GM06990 (cell line): ENCODE results near the gene PRKCH.

Source experiments
- DNase-seq: peaks from one replicate; pipeline ENCODE4 v3.0.0-alpha.2; 2011; ENCODE audit not compliant: insufficient read length; ENCODE audit errors: extremely low read depth
- H3K27me3 ChIP-seq: replicated peaks from 2 replicates; pipeline ENCODE4 v1.6.0; 2011; ENCODE audit warnings: low read length; ENCODE audit not compliant: control insufficient read depth, insufficient read depth
- H3K36me3 ChIP-seq: 2 replicates; pipeline ENCODE4 v1.5.1; 2011; ENCODE audit warnings: low read length; ENCODE audit not compliant: control insufficient read depth, insufficient read depth
- H3K4me3 ChIP-seq: replicated peaks from 2 replicates; pipeline ENCODE4 v1.5.1; 2011; ENCODE audit warnings: low read depth, mild to moderate bottlenecking, control low read depth, low read length
- TF ChIP-seq, protein P1 (sequence below): IDR thresholded peaks from 2 replicates; pipeline ENCODE4 v1.5.1; 2011; ENCODE audit warnings: low read length, control low read depth, mild to moderate bottlenecking, inconsistent platforms; ENCODE audit not compliant: insufficient read depth, poor library complexity, severe bottlenecking

PRKCH gene

DNA sequence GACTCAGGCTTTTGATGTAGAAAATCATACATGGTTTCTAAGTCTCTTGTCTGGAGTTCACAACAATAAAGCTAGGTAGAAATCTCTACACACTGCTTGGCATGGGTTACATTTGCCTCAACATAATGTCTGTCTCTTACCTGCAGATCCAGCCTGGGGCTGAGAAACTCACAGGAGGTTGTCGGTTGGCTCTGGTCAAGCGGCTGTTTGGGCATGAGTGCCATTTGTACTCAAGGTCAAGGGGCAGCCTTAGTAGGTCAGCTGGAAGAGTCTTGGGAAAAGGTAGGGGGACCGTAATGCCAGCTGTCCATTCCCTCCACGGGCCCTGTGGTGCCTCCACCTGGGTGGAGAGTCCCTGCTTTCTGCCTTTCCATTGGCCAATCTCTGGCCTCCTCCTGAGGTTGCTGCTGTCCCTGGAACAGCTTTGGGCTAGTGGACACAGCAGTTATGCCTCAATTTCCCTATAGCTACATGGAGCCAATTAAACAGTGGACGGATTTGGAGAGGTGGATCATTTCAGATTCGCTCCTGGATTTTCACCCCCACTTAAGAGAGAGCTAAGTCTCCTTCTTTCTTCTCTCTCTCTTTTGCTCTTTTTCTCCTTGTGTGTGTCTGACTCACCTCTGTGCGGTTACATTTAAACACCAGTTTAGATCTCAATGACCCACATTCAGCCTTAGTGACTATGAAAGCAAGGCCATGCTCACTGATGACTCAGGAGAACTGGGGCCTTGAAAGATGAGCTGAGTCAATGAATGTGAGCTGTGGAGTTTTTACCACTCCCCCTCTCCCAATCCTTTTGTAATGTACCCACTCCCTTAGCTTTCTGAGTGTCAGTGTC is 241.2 kb downstream of the PRKCH start:
- Histone ChIP-seq H3K27me3 (no peaks in the 10 kb centered on the region), H3K4me3 (no peak overlapping the region), H3K36me3 (no peaks in the 10 kb centered on the region)
- TF ChIP-seq, protein P1, sequence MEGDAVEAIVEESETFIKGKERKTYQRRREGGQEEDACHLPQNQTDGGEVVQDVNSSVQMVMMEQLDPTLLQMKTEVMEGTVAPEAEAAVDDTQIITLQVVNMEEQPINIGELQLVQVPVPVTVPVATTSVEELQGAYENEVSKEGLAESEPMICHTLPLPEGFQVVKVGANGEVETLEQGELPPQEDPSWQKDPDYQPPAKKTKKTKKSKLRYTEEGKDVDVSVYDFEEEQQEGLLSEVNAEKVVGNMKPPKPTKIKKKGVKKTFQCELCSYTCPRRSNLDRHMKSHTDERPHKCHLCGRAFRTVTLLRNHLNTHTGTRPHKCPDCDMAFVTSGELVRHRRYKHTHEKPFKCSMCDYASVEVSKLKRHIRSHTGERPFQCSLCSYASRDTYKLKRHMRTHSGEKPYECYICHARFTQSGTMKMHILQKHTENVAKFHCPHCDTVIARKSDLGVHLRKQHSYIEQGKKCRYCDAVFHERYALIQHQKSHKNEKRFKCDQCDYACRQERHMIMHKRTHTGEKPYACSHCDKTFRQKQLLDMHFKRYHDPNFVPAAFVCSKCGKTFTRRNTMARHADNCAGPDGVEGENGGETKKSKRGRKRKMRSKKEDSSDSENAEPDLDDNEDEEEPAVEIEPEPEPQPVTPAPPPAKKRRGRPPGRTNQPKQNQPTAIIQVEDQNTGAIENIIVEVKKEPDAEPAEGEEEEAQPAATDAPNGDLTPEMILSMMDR = no peak
- DNase-seq = no peak

DNA sequence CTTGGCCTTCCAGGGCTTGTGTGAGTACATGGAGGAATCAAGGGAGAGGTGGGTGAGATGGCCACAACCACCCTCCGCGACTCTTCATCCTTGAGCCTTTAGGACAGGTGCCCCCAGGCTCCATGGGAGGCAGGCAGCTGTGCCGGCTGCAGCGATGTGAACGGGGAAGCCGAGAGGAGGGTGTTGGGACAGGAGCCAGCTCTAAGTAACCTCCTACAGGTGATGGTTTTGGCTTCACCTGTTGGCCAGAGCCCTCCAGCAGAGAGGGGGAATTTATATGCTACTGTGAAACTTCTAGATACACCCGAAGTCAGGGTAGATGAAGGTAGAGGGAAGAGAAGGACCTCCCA is 241.8 kb downstream of the PRKCH start:
- TF ChIP-seq, protein P1 = no peak
- DNase-seq = no peak
- Histone ChIP-seq H3K4me3 (no peak overlapping the region), H3K36me3 (no peaks in the 10 kb centered on the region), H3K27me3 (no peaks in the 10 kb centered on the region)

DNA sequence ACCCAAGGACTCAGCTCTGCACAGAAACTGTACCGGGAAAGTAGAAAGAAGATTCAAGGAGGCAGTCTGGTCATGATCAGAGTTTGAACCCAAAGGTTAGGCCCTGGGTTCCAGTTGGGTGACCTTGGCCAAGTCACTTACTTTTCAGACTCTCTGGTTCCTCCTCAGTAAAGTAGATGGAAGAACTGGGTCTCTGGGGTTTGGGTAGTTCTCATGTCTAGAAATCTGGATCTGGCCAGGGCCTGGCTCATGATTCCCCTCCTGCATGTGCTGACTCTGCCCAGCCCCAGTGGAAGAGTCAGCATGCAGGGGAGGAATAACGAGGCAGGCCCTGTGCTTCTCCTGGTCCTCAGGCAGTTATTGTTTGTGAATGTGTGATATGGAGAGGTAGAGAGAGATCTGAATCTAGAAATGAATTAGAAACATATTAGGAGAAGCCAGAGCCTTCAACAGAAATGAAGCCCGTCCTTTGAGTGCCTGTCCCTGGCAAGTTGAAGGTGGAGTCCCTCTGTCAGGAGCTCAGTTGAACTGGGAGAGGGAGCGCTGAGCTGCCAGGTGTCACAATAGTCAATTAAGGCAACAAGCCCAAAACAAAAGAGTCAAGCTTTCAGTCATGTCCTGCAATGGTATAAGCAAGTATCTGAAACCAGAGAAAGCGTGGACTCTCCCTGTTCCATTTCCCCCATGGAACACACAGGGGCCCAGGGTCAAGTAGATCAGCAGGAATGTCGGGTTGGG is 242.7 kb downstream of the PRKCH start:
- no peak for DNase-seq
- Histone ChIP-seq H3K4me3 (no peak overlapping the region), H3K27me3 (no peaks in the 10 kb centered on the region), H3K36me3 (no peaks in the 10 kb centered on the region)
- TF ChIP-seq, protein P1 = no peak

DNA sequence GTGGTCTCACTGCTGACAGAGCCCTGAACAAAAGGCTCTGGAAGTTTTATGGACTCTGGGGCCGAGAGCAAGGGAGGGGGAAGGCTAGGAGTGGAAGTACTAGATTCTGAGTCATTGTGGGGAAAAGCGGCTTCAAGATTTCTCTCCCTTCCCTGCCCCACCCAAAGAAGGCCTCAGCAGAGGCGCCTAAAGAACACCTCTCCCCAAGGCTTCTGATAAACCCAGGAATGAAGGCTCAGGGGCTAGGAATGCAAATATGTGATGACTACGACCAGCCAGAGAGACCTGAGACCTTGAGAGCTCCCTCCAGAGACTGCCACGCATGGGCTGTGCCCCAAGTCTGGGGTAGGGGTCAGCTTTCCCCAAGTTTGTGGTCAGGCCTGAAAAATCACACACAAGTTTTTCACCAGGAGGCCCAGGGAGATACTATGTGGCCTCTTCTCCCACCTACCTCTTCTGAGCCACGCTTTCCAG is 243.3 kb downstream of the PRKCH start:
- H3K4me3 ChIP-seq = no peak overlapping the region
- H3K27me3 ChIP-seq = no peaks in the 10 kb centered on the region
- TF ChIP-seq, protein P1 = no peak
- no peak for DNase-seq
- H3K36me3 ChIP-seq = no peaks in the 10 kb centered on the region

DNA sequence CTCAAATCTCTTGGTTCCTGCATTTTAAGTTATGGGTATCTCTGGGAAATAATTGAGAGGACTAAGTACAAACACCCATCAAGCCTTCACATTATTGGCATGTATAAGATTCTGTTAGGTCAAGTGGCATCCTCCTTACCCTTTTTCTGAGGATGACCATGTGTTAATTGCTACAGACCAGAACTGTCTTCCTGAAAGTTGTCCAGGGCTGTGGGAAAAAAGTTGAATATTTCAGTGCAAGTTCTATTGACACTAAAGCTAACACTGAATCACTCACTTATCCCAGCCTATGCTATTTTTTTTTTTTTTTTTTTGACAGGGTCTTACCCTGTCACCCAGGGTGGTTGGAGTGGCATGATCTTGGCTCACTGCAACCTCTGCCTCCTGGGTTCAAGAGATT is 243.8 kb downstream of the PRKCH start:
- no peaks in the 10 kb centered on the region; the same call in 1 of the 2 replicates for H3K27me3 ChIP-seq
- H3K36me3 ChIP-seq = no peaks in the 10 kb centered on the region; the same call in 1 of the 2 replicates
- TF ChIP-seq, protein P1 = no peak
- DNase-seq = no peak
- no peak overlapping the region for H3K4me3 ChIP-seq
